HG02981 (cell line): ENCODE data around the gene MYZAP.

Source experiments
- ATAC-seq: cut with Tn5 transposase; IDR thresholded peaks from one replicate; pipeline ENCODE4 v1.9.1; 2021; ENCODE audit warnings: mild to moderate bottlenecking, moderate library complexity; ENCODE audit not compliant: unreplicated experiment

Gene MYZAP

DNA sequence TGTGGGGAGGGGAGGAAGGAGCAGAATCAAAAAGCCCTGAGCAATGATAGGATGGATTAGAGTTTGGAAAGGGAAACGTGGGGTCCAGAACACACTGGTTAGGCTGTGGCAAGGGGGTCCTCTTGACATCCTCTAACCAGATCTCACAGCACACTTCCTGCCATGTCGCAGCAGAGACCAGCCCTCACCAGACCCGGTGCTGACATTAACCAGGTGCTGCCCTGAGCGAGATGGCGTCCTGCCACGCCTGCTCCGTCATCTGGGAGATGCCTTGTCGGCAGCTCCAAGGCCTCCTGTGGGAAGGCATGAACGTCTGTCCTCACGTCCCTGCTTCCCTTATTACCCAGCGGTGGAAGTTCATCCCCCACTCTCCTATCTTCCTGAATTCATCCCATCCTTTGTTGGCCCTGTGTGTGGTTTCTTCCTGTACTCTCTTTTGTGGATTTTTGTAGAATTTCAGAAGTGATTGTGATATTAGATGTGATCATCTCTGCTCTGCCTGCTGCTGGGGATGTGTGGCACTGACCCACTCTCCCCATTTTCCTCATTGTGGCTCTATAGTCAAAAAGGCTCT, 29.4 kb upstream of the MYZAP start:
- no peak for ATAC-seq

DNA sequence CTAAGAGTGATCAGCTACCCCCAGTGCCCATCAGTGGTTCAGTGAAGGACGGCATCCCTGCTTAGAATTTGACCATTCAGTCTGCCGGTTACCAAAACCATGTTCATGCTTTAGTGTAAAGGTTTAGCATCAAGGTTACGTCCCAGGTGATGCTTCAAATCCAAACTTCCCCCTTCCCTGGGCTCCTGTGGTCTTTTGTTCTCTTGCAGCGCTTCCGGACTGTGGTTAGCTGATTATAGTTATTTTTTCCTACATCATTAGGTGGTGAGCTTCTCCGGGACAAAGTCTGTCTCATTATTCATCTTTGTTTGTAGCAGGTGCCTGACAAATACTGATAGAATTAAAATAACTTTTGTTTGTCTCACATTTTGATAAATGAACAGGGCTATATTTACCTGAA, 28.3 kb upstream of the MYZAP start:
- no peak for ATAC-seq

GRCh38 chr15:57565311-57565710, 26.4 kb upstream of the MYZAP start:
- ATAC-seq = no peak

- no peak for ATAC-seq
Observed at GRCh38 chr15:57566834-57567233, 24.9 kb upstream of the MYZAP start.

DNA sequence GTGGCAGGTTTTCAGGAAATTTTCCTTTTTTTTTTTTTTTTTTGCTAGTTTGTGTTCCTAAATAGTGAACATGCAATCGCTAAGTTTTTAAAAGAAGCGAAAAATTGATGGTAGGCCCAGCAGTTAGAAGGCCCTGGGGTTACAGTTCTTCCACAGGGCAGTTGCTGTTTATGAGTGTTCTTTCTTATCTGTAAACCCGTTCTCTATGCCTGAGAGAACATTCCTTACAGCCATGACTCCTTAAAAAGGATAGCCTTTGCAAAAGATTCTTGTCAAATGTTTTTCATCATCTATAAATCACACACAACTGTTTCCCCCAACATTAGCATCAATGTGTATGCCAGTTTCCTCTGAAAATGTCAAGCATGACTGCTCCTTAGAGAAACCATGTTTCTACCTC, 23.8 kb upstream of the MYZAP start:
- ATAC-seq = no peak

DNA sequence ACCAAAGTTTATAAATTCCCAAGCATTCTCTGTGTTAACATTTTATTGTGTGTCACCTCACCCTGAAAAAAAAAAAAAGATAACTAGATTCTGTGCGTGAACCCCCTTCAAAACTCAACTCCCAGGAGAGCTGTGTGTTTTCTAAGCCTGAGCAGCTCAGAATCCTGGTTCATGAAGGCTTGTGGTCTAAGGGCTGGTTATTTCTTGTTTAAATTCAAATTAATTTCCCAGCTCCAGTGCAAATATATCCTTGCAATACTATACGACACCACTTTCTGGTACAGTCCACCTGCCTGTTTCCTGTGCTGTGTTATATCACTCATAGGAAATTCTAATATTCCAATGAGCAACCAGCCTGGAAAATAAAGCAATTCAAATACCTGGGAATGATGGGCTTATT, 23.4 kb upstream of the MYZAP start:
- ATAC-seq = no peak

DNA sequence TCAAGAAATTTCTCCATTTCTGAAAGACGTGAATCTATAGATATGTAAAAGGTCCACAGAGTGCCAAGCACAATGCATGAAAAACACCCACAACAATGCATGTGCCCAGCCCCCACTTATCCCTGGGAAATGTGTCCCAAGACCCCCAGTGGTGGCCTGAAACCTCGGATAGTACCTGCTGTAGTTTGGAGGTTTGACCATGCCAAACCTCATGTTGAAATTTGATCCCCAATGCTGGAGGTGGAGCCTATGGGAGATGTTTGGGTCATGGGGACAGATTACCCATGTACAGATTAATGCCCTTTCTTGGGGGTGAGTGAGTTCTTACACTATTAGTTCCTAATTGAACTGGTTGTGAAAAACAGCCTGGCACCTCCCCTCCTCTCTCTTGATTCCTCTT, 21.4 kb upstream of the MYZAP start:
- no peak for ATAC-seq

- no peak for ATAC-seq
Observed at GRCh38 chr15:57570994-57571393, 20.7 kb upstream of the MYZAP start.

GRCh38 chr15:57571725-57572124, 20.0 kb upstream of the MYZAP start:
- ATAC-seq = no peak

GRCh38 chr15:57572468-57572867, 19.2 kb upstream of the MYZAP start:
- ATAC-seq = no peak

DNA sequence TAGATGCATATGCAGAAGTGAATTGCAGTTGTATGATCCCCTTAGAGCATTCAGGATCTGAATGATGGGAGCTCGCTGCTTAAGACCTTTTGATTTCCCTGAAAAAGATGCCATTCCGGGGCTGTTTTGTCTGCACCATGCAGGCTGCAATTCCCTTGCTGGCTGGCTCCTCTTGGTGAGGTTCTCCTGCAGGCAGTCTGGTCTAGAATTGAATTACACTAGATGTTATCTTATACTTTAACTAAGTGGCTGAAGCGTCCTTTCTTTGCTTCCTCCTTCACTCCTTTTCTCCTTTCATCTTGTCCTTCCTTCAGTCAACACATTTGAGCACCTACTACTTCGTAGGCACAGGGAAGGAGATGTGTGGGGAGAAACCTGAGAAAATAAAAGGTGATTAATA, 18.6 kb upstream of the MYZAP start:
- ATAC-seq = no peak

DNA sequence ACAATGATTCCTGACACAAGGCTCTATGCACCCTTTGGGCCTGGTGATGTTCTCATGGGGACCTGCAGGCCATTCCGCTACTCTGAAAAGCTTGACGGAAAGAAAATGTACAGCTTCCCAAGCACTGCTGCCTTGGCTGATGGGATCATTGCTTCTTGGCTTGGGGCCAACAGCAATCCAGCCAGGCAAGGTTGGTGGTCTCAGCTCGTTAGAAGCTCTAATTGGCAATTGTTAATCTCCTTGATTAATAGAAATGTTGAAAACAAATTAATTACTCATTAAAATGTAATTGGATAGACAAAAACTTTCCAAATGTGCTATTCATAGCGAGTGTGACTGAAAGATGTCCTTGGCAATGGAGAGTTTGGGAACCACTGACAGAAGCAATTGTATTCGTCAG, 16.3 kb upstream of the MYZAP start:
- no peak for ATAC-seq

- ATAC-seq = no peak
Observed at GRCh38 chr15:57578288-57578900, 13.3 kb upstream of the MYZAP start.

GRCh38 chr15:57580428-57580827, 11.3 kb upstream of the MYZAP start:
- no peak for ATAC-seq

- ATAC-seq = no peak
Observed at GRCh38 chr15:57580866-57581265, 10.8 kb upstream of the MYZAP start.

GRCh38 chr15:57582090-57582489, 9.6 kb upstream of the MYZAP start:
- no peak for ATAC-seq

DNA sequence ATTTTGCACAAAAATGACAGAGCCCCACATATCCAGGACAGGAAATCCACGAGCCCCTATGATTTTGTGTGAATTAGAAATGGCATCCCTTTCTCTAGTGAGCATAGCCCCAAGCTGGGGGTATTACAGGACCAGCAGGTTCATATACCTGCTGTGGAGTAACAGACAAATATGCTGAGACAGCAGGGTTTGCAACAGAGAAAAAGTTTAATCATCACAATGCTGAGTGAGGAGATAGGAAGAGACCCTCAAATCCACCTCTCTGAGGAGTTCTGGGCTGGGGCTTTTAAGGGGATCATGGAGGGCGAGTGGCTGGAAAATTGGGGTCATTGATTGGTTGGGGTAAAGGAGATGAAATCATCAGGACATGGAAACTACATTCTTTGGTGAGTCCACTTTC, 8.4 kb upstream of the MYZAP start:
- ATAC-seq = no peak

GRCh38 chr15:57583720-57584119, 8.0 kb upstream of the MYZAP start:
- no peak for ATAC-seq

DNA sequence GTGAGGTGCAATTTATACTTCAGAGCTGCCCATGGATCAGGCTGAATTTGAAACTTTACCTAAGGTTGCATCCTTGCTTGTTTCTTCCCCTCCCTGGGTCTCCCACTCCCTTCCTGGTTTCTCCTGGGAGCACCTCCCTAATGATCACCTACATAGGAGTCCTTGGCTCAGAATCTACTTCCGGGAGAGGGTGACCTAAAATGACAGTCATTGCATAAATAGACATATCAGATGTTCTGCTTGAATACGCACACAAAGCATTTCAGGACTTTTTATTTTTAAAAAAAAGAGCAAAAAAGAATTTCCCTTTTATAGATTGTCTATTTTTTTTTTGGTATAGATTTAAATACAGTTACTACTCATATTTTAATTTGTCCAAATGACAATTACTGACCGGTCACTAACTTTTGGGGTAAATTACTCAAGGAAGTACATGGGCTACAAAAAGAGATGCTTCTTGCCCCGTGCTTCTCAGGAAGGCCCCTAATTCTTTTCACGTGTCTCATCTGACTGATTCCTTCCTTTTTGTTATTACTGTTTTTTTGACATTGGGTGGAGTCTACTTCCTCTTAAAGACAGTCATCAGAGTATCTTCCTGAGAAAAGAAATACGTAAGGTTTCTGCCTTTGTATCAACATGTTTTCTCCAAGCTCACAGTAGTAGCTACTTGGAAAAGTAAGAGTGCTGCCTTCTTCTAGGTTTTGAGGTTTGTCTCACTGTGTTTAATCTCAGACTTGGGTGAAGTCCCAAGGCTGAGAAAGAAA, 4.9 kb upstream of the MYZAP start:
- no peak for ATAC-seq

GRCh38 chr15:57589281-57589680, 2.4 kb upstream of the MYZAP start:
- ATAC-seq = no peak

DNA sequence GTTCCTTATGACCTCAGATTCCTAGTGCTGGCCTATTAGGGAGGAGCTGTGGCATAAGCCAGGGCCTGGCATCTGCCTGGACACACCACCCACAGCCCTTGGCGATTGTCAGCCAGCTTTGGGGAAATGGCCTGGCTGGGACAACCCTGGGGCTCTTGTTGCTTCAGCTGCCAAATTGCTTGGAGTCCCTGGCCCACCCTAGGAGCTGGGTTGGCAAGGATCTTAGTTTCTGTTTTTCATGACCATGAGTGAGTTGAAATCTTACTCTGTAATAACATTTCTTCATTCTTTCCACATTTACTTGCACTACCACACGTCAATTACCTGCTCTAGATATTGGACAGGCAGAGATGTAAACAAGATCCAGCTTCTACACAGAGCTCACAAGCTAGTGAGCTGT, 1.9 kb upstream of the MYZAP start:
- ATAC-seq = no peak

- ATAC-seq = no peak
Observed at GRCh38 chr15:57591237-57591821, 375 bp upstream of the MYZAP start.
